ENCODE measurements around the gene USH2A.

USH2A gene

DNA sequence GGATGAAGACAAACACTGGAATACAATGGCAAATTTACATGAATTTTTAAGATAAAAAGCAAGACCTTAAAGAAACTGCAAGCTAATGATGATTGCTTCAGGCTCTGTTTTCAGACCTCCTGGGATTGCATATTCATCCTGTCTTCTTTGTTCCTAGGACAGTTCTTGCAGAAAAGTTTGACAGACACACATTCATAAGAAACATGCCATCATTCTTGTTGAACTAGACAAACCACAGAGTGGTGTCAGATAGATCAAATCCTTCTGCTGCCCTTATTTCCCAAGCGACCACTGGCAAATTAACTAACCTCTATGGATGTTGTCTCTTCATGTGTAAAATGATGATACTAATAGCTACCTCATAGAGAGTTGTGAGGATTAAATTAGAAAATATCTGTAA is 674.8 kb downstream of the USH2A start:
- no peak for DNase-seq (ENCODE audit: extremely low read depth in 1 of 2, low read depth in 1 of 2)

DNA sequence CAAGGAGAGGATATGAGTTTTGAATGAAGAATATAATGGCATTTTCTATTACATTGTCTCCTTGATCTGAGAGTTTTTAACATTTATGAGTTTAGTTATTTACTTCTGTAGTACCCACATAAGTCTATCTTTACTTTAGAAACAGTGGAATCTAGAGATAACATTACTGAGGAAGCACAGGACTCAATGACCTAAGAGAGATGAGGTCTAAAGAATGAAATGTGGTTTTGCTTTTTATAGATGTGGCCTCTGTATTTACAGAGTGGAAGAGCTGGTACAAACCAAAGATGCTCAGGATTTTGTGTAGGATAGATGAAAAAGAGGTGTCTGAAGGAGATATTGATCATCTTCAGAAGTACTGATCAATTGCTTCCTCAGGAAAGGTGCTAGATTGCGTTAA is 678.8 kb downstream of the USH2A start:
- no peak for DNase-seq (ENCODE audit: extremely low read depth in 1 of 2, low read depth in 1 of 2)

DNA sequence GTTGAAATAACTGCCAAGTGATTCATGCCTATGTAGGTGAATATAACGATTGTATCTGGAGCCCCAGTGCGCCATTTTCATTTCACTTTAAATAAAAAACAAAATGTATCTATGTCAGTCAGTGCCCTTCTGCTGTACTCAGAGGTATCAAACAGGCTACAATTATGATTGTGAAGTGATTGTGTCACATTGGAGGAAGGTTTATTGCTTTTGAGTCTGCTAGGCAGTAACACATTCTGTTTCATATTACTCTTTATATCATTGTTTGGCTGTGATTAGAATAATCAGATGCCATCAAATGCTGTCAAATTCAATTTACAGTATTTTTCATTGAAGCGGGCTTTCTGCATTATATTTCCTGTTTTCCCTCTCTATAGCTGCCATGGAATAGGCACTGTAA is 684.2 kb downstream of the USH2A start:
- DNase-seq (ENCODE audit: extremely low read depth in 1 of 2, low read depth in 1 of 2) = no peak

DNA sequence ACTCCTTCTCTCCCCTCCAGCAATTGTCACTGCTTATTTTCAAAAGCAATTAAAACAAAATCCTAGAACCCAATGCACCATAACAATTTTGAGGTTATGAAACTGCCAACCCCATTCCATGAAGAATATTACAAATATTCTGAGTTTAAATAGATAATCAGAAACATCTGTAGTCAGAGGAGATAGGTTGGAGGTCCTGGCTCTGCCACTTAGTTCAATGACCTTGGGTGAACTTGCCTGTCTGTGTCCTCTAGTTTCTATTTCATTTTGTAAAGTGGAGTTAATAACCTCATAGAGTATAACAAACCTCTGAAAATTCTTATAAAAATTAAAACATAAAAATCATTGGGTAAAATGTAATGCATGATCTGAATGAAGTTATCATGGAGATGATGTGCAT is 691.5 kb downstream of the USH2A start:
- no peak for DNase-seq (ENCODE audit: extremely low read depth in 1 of 2, low read depth in 1 of 2)

GRCh38 chr1:215730600-215730999 is 692.6 kb downstream of the USH2A start:
- no peak for DNase-seq (ENCODE audit: extremely low read depth in 1 of 2, low read depth in 1 of 2)

GRCh38 chr1:215728169-215728568 is 695.1 kb downstream of the USH2A start:
- no peak for DNase-seq (ENCODE audit: extremely low read depth in 1 of 2, low read depth in 1 of 2)

DNA sequence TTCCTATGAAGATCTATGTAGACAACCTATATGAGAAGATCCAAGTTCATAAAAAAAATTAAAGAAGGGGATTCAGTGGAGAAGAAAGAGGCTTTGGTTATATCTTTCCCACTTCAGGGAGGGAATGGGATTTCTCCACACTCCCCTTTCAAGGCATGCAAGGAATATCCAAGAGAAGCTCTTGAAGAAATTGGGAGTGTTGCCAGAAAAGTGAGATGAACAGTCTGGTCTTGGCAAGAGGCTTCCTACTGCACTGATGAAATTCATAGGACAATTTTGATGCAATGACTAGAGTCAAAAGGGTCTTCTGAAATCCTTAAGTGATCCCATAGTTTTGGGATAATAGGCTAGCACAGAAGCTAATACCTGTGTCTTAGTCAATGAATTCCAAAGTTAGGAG is 703.1 kb downstream of the USH2A start:
- no peak for DNase-seq (ENCODE audit: extremely low read depth in 1 of 2, low read depth in 1 of 2)

GRCh38 chr1:215719552-215719951 is 703.7 kb downstream of the USH2A start:
- DNase-seq (ENCODE audit: extremely low read depth in 1 of 2, low read depth in 1 of 2) = no peak

- no peak for DNase-seq (ENCODE audit: extremely low read depth in 1 of 2, low read depth in 1 of 2)
Measured at GRCh38 chr1:215718575-215719287, 704.5 kb downstream of the USH2A start.

- DNase-seq (ENCODE audit: extremely low read depth in 1 of 2, low read depth in 1 of 2) = no peak
Measured at GRCh38 chr1:215717677-215718426, 705.4 kb downstream of the USH2A start.

GRCh38 chr1:215710899-215711225 is 712.4 kb downstream of the USH2A start:
- no peak for DNase-seq (ENCODE audit: extremely low read depth in 1 of 2, low read depth in 1 of 2)

GRCh38 chr1:215710036-215710898 is 713.0 kb downstream of the USH2A start:
- DNase-seq (ENCODE audit: extremely low read depth in 1 of 2, low read depth in 1 of 2) = no peak

DNA sequence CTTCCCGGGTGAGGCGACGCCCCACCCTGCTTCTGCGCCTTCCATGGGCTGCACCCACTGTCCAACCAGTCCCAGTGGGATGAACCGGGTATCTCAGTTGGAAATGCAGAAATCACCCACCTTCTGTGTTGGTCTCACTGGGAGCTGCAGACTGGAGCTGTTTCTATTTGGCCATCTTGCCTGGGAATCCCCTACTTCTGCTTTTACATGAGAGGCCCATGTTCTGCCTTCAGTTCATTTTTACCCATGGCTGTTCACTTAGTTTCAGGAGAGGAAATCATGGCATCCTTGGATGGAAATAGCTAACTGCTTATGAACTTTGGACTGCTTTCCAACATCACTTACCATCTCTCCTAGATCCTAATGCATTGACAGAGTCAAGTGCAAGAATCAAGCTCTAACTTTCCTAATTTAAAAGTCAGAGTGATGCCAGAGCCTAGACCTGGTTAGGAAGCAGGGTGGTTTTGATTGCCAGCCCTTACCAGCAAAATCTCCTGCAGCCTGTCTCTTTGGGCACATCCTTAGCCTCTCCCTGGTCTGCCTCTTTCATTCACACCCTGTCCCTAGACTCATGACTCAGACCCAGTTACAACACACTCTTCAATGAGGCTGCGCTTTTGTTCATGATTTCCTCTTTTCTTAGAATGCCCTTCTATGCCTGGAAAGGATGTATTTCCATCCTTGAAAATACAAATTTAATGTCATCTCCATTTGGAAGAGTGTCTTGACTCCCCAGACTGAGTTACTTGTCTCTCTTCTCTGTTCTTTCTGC is 719.0 kb downstream of the USH2A start:
- DNase-seq (ENCODE audit: extremely low read depth in 1 of 2, low read depth in 1 of 2) = no peak

DNA sequence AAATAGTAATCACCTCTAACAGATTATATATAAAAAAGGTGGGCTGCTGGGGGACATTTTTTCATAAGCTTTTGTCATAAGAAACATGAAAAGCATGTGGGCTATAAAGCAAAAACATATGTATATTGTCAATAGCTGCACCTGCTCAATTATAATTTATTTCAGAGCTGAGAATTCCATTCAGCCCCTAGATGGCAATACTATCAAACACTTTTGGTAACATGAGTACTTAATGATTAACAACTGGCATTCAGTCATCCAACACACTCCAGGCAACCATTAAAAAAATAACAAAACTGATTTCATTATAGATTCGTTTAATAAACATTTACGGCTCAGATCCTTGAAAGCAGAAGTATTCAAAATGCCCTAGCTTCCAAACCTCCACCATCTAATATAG is 741.0 kb downstream of the USH2A start:
- no peak for DNase-seq (ENCODE audit: extremely low read depth in 1 of 2, low read depth in 1 of 2)

- DNase-seq (ENCODE audit: extremely low read depth in 1 of 2, low read depth in 1 of 2) = no peak
Measured at GRCh38 chr1:215681041-215681440, 742.2 kb downstream of the USH2A start.

DNA sequence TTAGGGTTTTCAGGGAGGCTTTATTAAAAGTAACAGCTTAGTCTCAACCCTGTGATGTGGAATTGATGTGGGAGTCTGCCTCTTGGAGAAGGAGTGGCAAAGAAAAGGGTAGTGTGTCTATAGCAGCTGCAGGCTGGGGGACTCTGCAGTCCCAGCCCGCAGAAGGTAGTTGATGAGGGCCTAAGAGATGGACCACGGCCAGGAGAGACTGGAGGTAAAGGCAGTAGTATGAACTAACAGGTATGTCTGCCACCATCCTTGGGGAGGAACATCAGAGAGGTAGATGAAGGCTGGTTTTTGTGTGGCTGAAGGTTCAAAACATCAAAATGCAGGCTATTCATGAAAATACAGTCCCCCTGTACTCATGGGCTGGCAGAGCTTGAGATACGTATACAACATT is 744.0 kb downstream of the USH2A start:
- DNase-seq (ENCODE audit: extremely low read depth in 1 of 2, low read depth in 1 of 2) = no peak

DNA sequence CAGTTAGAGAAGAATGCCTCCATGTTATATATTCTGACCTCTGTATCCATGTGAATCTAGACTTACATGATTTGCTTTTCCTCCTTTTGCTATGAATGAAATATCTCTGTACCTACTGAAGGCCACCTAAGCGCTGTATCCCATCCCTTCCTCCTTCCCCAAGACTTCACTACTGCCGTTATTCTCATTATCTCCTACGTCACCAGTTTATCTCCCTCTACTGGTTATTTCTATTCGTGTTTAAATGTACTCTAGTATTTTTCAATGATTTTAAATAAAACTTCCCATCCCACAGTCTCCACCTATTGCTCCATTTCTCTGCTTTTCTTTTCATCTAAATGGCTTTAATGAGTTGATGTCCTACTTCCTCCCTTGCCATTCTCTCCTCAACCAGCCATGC is 746.1 kb downstream of the USH2A start:
- no peak for DNase-seq (ENCODE audit: extremely low read depth in 1 of 2, low read depth in 1 of 2)

DNA sequence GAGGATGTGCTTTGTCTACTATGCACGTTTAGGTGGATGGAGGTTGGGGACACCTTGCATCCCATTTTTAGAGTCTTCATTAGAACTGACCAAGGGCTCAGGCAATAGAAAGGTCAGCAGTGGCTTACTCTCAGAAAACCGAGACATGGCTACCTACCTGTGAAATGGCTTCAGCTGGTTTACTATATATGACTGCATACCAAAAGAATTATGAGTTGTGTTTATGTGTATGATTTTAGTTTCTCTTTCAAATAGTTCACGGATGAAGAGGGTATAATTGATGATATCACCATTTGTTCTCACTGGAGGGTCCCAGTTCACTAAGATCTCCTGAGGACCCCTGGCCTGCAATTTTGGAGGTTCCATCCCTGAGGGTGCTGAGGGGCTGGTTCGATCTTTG is 749.3 kb downstream of the USH2A start:
- no peak for DNase-seq (ENCODE audit: extremely low read depth in 1 of 2, low read depth in 1 of 2)

DNA sequence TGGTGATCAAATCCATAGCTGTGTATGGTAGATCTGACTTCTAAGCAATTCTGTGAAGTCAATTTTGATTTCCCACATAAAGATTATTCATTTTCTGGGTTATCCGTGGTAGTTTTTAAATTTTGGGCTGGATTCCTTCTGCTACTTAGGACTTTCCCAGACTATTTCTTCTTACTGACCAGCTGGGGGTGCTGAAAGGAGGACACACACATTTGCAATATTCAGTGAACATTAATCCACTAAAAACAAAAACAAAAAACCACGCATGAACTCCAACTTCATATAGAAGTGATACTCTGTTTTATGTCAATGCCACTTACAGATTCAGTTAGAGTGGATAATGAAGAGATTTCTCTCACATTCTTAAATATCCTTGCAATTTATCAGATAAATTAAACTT is 750.8 kb downstream of the USH2A start:
- no peak for DNase-seq (ENCODE audit: extremely low read depth in 1 of 2, low read depth in 1 of 2)

DNA sequence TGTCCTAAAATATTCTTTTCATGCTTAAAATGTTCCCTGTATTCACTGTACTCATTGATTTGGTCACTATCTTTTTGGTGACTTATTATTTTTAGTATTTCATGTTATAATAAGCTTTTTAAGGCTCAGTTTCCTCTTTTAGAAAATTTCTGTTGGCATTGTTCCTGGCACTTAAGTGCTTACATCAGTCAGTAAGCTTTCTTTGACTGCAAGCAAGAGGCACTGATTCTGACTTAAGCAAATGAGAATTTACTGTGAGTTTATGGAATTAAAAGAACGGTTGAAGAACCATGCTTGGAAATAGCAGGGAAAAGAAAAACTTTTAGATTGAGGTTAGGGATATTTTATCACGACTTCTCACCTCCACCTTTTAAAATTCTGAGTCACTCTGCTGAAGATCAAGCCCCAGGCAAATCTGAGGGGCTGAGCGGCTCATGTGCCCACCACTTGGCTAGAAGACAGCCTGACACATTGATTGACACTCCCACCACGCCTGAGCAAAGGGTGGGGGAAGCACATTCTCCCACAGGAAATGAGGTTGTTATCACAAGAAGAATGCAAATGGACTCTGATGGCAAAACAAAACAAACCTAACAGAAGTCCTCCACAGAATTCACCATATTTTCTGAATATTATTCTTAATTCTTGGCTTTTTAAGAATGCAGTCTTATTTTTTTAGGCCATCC is 753.3 kb downstream of the USH2A start:
- no peak for DNase-seq (ENCODE audit: extremely low read depth in 1 of 2, low read depth in 1 of 2)
